Colonic mucosa (tissue), 4 donors: Measurements from ENCODE around the gene MPG. TPM values are rescaled to one million over a fixed set of nuclear protein-coding genes. Genes with fewer than 3 reads are reported as not detected.
A peak's percentile ranks its signal among the peaks of the same experiment; 100 is the strongest.

Experiments
- DNase-seq: peaks from one replicate; pipeline ENCODE4 v3.0.0-alpha.2; 2020
- H3K27ac ChIP-seq: fragments of 200-600 bp; one replicate; pipeline ENCODE4 v1.8.0; 2021
- H3K27me3 ChIP-seq: fragments of 200-600 bp; one replicate; pipeline ENCODE4 v1.8.0; 2021
- H3K36me3 ChIP-seq: fragments of 200-600 bp; one replicate; pipeline ENCODE4 v1.8.0; 2021
- H3K4me1 ChIP-seq: fragments of 200-600 bp; one replicate; pipeline ENCODE4 v1.8.0; 2021; ENCODE audit warnings: mild to moderate bottlenecking
- H3K4me3 ChIP-seq: fragments of 200-600 bp; one replicate; pipeline ENCODE4 v1.8.0; 2021
- H3K9ac ChIP-seq, 2 donors: one replicate each; pipeline ENCODE4 v1.7.0; 2013; ENCODE audit warnings: control low read depth in 2 of 2, low read depth in 2 of 2, low read length in 2 of 2
- H3K9me3 ChIP-seq: fragments of 200-600 bp; one replicate; pipeline ENCODE4 v1.8.0; 2021
- intact Hi-C: fragments of 100-400 bp; cut with DNase I; formaldehyde crosslinking; loops from one replicate; pipeline ENCODE4 v1.14.1; 2022
- total RNA-seq, 2 donors: library from RNA; stranded (reverse); fragmentation: NEBNext Ultra II Directional in 1 of 2; extraction: Animal tissue kit (Norgen Biotek cat#: 25700) in 1 of 2; gene quantifications; one replicate each; pipeline ENCODE4 v1.2.1, GENCODE V29; 2021
- TF ChIP-seq, protein P1 (sequence below): fragments of 200-600 bp; IDR thresholded peaks from one replicate; pipeline ENCODE4 v1.8.0; 2022; ENCODE audit warnings: antibody characterized with exemption, mild to moderate bottlenecking
- donor health status: healthy.
- donor health status: DM: no; HTN: no; CAD: no.
- donor health status: DM: no; HTN: no; CAD: no.

Gene MPG
- total RNA-seq, 2 donors from 2014 or later = 39.3 to 42.1 TPM

DNA sequence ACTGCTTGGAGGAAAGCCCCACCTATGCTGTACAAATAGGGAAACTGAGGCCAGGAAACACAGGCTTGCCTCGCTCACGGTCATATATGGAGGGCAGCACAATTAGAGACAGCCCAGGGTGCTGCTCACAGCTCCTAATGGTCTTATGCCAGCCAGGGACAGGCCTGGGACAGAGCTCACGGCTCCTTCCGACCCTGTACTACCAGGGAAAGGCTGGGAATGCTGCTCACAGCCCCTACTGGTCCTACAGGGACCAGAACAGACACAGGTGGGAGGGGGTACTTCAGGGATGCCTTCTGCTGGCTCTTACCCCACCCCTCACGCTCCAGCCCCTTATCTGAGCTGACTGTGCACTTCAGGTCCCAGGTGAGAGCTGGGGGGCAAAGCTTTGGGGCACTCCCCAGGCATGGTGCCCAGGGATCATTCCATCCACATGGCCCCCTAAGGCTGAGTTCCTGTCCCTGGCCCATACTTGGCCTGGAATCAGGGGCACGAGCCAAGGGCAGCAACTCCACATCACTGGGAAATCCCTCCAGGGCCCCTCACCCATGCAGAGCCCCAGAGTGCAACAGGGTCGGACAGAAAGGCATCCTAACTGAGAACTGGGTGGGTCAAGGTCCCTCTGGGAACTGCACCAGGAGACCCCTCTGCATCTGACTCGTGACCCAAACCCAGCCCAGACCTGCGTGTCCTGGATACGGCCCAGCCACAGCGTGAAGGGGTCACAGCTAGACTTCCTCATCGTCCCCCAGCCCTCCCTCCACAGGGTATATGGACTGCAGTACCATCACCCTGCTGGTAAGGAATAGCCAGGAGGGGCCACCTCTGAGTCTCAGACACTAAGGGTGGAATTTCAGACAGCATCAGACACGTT, 11.5 kb upstream of the MPG start:
- no peaks in the 10 kb centered on the region for H3K36me3 ChIP-seq
- no peaks in the 10 kb centered on the region for H3K9me3 ChIP-seq
- no peak overlapping the region for H3K9ac ChIP-seq
- peaks cover 12% of the 10 kb centered on the region for H3K4me1 ChIP-seq
- H3K27me3 ChIP-seq = no peaks in the 10 kb centered on the region
- no peak for DNase-seq
- intact Hi-C loops = loop anchor here (2.0 kb wide), 1 partner anchor 30 kb away; no protein-coding TSS in a partner anchor
- TF ChIP-seq, protein P1, sequence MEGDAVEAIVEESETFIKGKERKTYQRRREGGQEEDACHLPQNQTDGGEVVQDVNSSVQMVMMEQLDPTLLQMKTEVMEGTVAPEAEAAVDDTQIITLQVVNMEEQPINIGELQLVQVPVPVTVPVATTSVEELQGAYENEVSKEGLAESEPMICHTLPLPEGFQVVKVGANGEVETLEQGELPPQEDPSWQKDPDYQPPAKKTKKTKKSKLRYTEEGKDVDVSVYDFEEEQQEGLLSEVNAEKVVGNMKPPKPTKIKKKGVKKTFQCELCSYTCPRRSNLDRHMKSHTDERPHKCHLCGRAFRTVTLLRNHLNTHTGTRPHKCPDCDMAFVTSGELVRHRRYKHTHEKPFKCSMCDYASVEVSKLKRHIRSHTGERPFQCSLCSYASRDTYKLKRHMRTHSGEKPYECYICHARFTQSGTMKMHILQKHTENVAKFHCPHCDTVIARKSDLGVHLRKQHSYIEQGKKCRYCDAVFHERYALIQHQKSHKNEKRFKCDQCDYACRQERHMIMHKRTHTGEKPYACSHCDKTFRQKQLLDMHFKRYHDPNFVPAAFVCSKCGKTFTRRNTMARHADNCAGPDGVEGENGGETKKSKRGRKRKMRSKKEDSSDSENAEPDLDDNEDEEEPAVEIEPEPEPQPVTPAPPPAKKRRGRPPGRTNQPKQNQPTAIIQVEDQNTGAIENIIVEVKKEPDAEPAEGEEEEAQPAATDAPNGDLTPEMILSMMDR = no peak
- H3K4me3 ChIP-seq = no peak overlapping the region
- no peak overlapping the region for H3K27ac ChIP-seq

DNA sequence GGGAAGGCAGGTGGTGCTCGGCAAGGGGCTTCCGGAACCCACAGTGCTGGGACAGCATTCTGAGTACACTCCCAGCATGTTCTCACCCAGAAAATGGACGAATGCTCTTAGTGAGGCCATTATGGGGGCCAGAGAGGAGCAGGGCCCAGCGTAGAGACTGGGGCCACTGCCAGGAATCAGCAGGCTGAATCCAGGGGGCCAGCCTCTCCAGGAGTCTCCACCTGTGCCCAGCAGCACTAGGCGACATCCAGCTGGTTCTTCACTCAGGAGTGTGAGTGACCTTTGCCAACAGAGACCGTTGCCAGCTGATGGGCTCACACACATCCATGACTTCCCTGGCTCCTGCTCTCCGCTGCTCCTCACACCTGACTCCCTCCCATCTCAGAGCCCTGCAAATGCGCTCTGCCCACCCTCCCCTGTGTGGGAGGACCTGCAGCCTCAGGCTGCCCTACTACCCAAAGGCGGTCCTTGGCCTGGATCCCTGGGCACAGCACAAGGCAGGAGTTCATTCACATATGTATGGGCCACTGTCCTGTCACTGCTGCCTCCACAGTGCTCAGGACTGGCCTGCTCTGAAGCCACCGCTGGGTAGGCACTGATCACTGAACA, 10.7 kb upstream of the MPG start:
- no peaks in the 10 kb centered on the region for H3K9me3 ChIP-seq
- intact Hi-C loops = loop anchor here (2.0 kb wide), 1 partner anchor 30 kb away; no protein-coding TSS in a partner anchor
- no peaks in the 10 kb centered on the region for H3K27me3 ChIP-seq
- no peak overlapping the region for H3K27ac ChIP-seq
- no peak for DNase-seq
- H3K4me1 ChIP-seq = peaks cover 13% of the 10 kb centered on the region
- no peak overlapping the region for H3K4me3 ChIP-seq
- no peaks in the 10 kb centered on the region for H3K36me3 ChIP-seq
- TF ChIP-seq, protein P1 = no peak
- no peak overlapping the region for H3K9ac ChIP-seq

GRCh38 chr16:67884-68789, 9.9 kb upstream of the MPG start:
- no peaks in the 10 kb centered on the region for H3K9me3 ChIP-seq

DNA sequence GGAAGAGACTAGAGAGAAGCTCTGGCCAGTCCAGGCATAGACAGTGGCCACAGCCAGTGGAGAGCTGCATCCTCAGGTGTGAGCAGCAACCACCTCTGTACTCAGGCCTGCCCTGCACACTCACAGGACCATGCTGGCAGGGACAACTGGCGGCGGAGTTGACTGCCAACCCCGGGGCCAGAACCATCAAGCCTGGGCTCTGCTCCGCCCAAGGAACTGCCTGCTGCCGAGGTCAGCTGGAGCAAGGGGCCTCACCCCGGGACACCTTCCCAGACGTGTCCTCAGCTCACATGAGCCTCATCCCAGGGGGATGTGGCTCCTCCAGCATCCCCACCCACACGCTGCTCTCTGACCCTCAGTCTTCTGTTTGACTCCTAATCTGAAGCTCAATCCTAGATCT, 8.8 kb upstream of the MPG start:
- H3K9ac ChIP-seq = no peak overlapping the region
- TF ChIP-seq, protein P1 = no peak
- H3K27me3 ChIP-seq = no peaks in the 10 kb centered on the region
- peaks cover 17% of the 10 kb centered on the region for H3K4me1 ChIP-seq
- no peak overlapping the region for H3K27ac ChIP-seq
- no peaks in the 10 kb centered on the region for H3K9me3 ChIP-seq
- no peaks in the 10 kb centered on the region for H3K36me3 ChIP-seq
- intact Hi-C loops = no loop called here
- H3K4me3 ChIP-seq = no peak overlapping the region
- no peak for DNase-seq

More at GRCh38 chr16:67884-68789, 9.9 kb upstream of the MPG start:
- no peak for DNase-seq
- intact Hi-C loops = loop anchor here (2.0 kb wide), 1 partner anchor 29 kb away; no protein-coding TSS in a partner anchor
- no peak overlapping the region for H3K4me3 ChIP-seq
- H3K27ac ChIP-seq = no peak overlapping the region
- H3K36me3 ChIP-seq = no peaks in the 10 kb centered on the region
- TF ChIP-seq, protein P1 = no peak
- H3K4me1 ChIP-seq = peaks cover 14% of the 10 kb centered on the region
- H3K27me3 ChIP-seq = no peaks in the 10 kb centered on the region
- no peak overlapping the region for H3K9ac ChIP-seq

DNA sequence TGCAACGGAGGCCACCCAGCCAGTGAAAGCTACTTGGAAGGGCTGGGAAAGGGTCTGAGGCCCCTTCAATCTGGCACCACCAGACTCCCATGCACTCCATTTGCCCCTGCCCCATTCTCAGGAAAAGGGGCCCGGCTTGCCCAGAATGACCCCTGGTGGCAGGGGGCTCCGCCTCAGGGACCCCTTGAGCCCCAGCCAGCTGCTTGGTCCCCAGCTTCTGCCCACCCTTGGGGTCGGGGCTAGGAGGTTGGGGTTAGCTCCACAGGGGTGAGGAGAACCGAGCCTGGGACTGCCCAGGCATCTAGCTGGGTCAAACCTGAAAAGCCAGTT, 6.8 kb upstream of the MPG start:
- Histone ChIP-seq H3K27ac (peak overlapping the region; percentile 71), H3K36me3 (no peaks in the 10 kb centered on the region), H3K9me3 (no peaks in the 10 kb centered on the region), H3K4me1 (peaks cover 17% of the 10 kb centered on the region), H3K9ac (peak overlapping the region; percentile 47 to 84), H3K27me3 (no peaks in the 10 kb centered on the region), H3K4me3 (peak overlapping the region; percentile 56)
- DNase-seq = no peak
- intact Hi-C loops = no loop called here
- TF ChIP-seq, protein P1 = no peak
